HG03469 (cell line): Measurements from ENCODE around the gene OTOA.
"Not testable (repeated sequence)": the region's sequence is repeated elsewhere in the genome, so short reads cannot be mapped to it uniquely, and the experiment has no call there.

Experiments
- ATAC-seq: cut with Tn5 transposase; IDR thresholded peaks from one replicate; pipeline ENCODE4 v1.9.1; 2021; ENCODE audit warnings: mild to moderate bottlenecking, moderate library complexity, moderate number of reproducible peaks; ENCODE audit not compliant: unreplicated experiment

The OTOA gene

GRCh38 chr16:21801538-21802374 lies 138.0 kb downstream of the OTOA start:
- not testable (repeated sequence) for ATAC-seq

DNA sequence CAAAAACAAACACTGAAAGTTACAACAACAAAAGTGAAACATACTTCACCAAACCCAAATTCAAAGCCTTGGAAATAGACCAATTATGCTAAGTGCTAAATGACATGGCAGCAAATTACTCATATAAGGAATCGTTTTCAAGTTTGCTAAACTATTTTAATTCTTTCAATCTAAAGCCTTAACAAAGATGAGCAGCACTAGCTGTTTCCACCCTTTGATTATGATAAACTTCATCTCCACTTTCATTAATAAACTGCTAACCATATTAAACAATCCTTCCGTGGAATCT lies 138.6 kb downstream of the OTOA start:
- not testable (repeated sequence) for ATAC-seq
